Tibial nerve (tissue), 4 donors: ENCODE measurements around the gene ZNF574. TPM values are rescaled to one million over a fixed set of nuclear protein-coding genes. Genes with fewer than 3 reads are reported as not detected.
"Not testable (repeated sequence)": the region's sequence is repeated elsewhere in the genome, so short reads cannot be mapped to it uniquely, and the experiment has no call there.

Source experiments
- DNase-seq, 2 donors: peaks; one replicate each; pipeline ENCODE4 v3.0.0-alpha.2; 2019; ENCODE audit warnings: low spot score in 2 of 2
- H3K27ac ChIP-seq, 4 donors: fragments of 200-600 bp; sonication (generic) in 3 of 4; one replicate each; pipeline ENCODE4 v1.5.1; 2017 to 2019; ENCODE audit warnings: mild to moderate bottlenecking in 1 of 4
- H3K27me3 ChIP-seq, 2 donors: fragments of 200-600 bp; sonication (generic) in 1 of 2; one replicate each; pipeline versions ENCODE4 v1.5.1 to v1.6.0; 2017 to 2019
- H3K36me3 ChIP-seq, 3 donors: fragments of 200-600 bp; sonication (generic); one replicate each; pipeline ENCODE4 v1.5.1; 2018 to 2019
- H3K4me1 ChIP-seq, 4 donors: fragments of 200-600 bp; sonication (generic) in 3 of 4; one replicate each; pipeline ENCODE4 v1.5.1; 2017 to 2019
- H3K4me3 ChIP-seq, 4 donors: fragments of 200-600 bp; sonication (generic) in 3 of 4; one replicate each; pipeline ENCODE4 v1.5.1; 2017 to 2019; ENCODE audit warnings: mild to moderate bottlenecking in 1 of 4, moderate library complexity in 1 of 4
- H3K9me3 ChIP-seq, 4 donors: fragments of 200-600 bp; sonication (generic) in 3 of 4; one replicate each; pipeline ENCODE4 v1.5.1; 2017 to 2019
- EP300 ChIP-seq, 2 donors: sonication (generic); formaldehyde crosslinking; IDR thresholded peaks; one replicate each; pipeline ENCODE4 v1.6.1; 2017; ENCODE audit warnings: antibody characterized with exemption in 2 of 2, mild to moderate bottlenecking in 1 of 2
- POLR2A ChIP-seq, 2 donors: fragments of 450-650 bp; IDR thresholded peaks; one replicate each; pipeline ENCODE4 v1.6.1; 2017; ENCODE audit warnings: antibody characterized with exemption in 2 of 2, mild to moderate bottlenecking in 2 of 2, moderate library complexity in 2 of 2
- WGBS, 2 donors: methylation state at CpG; one replicate each; pipeline ENCODE4 v1.1.5; 2018; 5-methylcytosine and 5-hydroxymethylcytosine counted together
- total RNA-seq, 4 donors: library from RNA; depleted of rRNA; stranded (reverse); fragments of >200 nt; gene quantifications; one replicate each; pipeline ENCODE4 v1.1.0, GENCODE V29; 2016
- TF ChIP-seq, protein P1 (sequence below), 5 experiments: fragments of 200-600 bp in 3 of 5; fragments of 450-650 bp in 2 of 5; sonication (generic) in 3 of 5; IDR thresholded peaks; one replicate each; pipeline ENCODE4 v1.5.1; 2016 to 2019; ENCODE audit warnings: antibody characterized with exemption in 5 of 5, mild to moderate bottlenecking in 3 of 5, moderate library complexity in 2 of 5

ZNF574 gene
- total RNA-seq, 4 donors from 2014 or later, result 14.3 to 22.2 (median 17.5) TPM

DNA sequence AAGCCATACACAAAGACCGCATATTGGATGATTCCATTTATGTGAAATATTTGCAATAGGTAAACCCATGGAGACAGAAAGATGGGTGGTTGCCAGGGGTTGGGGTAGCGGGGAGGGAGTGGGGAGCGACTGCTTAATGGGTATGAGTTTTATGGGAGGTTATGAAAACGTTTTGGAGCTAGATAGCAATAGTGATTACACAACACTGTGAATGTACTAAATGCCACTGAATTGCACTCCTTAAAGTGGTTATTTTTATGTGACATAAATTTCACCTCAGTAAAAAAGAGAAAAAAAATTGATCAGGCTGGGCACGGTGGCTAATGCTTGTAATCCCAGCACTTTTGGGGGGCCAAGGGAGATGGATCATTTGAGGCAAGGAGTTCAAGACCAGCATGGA lies 42.6 kb upstream of the ZNF574 start:
- no peak overlapping the region for H3K4me3 ChIP-seq
- 51 to 63% methylated on average over 5 of the region's 5 CpGs for WGBS, 2 donors
- DNase-seq, result no peak
- H3K36me3 ChIP-seq, result peaks cover 0 to 5% (median 0%) of the 10 kb centered on the region in 3 donors
- no peak overlapping the region for H3K27ac ChIP-seq
- H3K9me3 ChIP-seq, result no peaks in the 10 kb centered on the region
- no peak for TF ChIP-seq POLR2A (IDR thresholded peaks at IDR 0.05)
- no peak for TF ChIP-seq EP300 (IDR thresholded peaks at IDR 0.05)
- TF ChIP-seq, protein P1, sequence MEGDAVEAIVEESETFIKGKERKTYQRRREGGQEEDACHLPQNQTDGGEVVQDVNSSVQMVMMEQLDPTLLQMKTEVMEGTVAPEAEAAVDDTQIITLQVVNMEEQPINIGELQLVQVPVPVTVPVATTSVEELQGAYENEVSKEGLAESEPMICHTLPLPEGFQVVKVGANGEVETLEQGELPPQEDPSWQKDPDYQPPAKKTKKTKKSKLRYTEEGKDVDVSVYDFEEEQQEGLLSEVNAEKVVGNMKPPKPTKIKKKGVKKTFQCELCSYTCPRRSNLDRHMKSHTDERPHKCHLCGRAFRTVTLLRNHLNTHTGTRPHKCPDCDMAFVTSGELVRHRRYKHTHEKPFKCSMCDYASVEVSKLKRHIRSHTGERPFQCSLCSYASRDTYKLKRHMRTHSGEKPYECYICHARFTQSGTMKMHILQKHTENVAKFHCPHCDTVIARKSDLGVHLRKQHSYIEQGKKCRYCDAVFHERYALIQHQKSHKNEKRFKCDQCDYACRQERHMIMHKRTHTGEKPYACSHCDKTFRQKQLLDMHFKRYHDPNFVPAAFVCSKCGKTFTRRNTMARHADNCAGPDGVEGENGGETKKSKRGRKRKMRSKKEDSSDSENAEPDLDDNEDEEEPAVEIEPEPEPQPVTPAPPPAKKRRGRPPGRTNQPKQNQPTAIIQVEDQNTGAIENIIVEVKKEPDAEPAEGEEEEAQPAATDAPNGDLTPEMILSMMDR (IDR thresholded peaks at IDR 0.05), result no peak
- H3K4me1 ChIP-seq, result no peaks in the 10 kb centered on the region
- no peaks in the 10 kb centered on the region for H3K27me3 ChIP-seq

DNA sequence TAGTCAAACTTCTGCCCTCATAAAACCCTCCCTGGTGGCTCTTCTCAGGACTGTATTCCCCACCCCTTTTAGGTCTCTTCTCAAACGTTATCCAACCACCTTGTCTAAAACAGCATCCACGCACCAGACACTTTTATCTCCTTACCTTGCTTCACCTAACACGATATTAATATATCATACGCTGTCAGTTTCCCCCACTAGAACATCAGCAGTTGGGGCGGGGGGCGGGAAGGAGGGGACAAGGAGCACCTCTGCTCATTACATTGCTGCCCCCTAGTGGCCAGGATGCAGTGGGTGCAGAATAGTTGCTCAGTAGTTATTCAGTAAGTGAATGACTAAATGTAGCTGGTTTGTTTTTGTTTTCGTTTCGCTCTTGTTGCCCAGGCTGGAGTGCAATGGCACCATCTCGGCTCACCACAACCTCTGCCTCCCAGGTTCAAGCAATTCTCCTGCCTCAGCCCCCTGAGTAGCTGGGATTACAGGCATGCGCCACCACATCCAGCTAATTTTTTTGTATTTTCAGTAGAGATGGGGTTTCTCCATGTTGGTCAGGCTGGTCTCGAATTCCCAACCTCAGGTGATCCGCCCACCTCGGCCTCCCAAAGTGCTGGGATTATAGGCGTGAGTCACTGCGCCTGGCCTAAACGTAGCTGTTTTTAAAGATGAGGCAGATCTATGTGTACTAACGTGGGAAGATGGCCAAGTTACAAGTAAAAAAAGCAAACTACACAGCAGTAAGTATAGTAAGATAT lies 41.1 kb upstream of the ZNF574 start:
- peak in 1 of 2 donors; percentile 11 for DNase-seq
- WGBS, 2 donors, result 47 to 53% methylated on average over 17 of the region's 17 CpGs
- not testable (repeated sequence) for H3K4me3 ChIP-seq

DNA sequence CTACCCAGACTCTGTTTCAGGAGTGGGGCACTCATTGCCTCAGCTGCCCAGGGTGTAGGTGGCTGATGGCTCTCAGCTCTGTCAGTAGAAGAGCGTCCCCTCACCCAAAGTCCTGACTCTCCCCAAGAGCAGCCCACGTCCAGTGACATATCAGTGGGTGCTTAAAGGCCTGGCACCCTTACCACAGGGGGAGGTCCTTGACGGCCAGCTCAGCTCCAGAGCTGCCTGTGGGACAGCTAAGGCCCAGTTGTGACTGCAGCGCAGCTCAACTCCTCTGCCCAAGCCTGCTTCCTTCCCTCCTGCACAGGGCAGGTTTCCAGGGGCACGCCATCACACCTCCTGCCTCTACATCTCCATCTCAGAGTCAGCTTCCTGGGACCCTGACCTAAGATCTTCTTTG lies 38.3 kb upstream of the ZNF574 start:
- TF ChIP-seq, protein P1 (IDR thresholded peaks at IDR 0.05), result no peak
- TF ChIP-seq POLR2A (IDR thresholded peaks at IDR 0.05), result no peak
- TF ChIP-seq EP300 (IDR thresholded peaks at IDR 0.05), result no peak
- no peak for DNase-seq
- Histone ChIP-seq H3K27ac (no peak overlapping the region), H3K27me3 (no peaks in the 10 kb centered on the region), H3K4me1 (no peaks in the 10 kb centered on the region), H3K36me3 (peaks cover 0 to 28% (median 0%) of the 10 kb centered on the region in 3 donors), H3K9me3 (no peaks in the 10 kb centered on the region), H3K4me3 (no peak overlapping the region)
- WGBS, 2 donors, result 92 to 100% methylated on average over 2 to 5 of the region's 5 CpGs

More for the DNA sequence above, 41.1 kb upstream of the ZNF574 start:
- not testable (repeated sequence) for H3K27ac ChIP-seq, H3K27me3 ChIP-seq, H3K4me1 ChIP-seq, H3K9me3 ChIP-seq
- peaks cover 0 to 10% (median 0%) of the 10 kb centered on the region in 3 donors for H3K36me3 ChIP-seq
- TF ChIP-seq, protein P1 (IDR thresholded peaks at IDR 0.05), result peak; percentile 41 to 74 (median 68)

DNA sequence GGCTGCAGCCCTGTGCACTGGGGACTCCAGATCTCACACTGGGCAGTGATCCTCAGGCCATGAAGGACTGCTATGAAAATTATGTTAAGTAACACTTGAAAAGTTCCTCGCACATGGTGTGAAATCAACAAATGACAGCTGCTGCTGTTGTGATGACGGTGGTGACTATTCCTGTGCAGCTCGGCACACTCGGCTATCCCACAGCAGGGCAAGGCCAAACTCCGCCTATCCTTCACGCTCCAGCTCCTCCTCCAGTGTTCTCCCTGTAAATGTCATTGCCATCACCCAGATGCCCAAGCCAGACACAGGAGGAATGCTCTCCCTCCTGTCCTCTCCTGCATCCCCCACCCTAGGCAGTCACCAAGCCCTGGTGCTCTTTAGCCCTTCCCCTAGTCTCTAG lies 37.3 kb upstream of the ZNF574 start:
- Histone ChIP-seq H3K36me3 (peaks cover 0 to 28% (median 0%) of the 10 kb centered on the region in 3 donors), H3K4me3 (no peak overlapping the region), H3K4me1 (no peaks in the 10 kb centered on the region), H3K9me3 (no peaks in the 10 kb centered on the region), H3K27ac (no peak overlapping the region), H3K27me3 (no peaks in the 10 kb centered on the region)
- DNase-seq, result no peak
- 62 to 69% methylated on average over 6 of the region's 6 CpGs for WGBS, 2 donors
- no peak for TF ChIP-seq EP300 (IDR thresholded peaks at IDR 0.05)
- no peak for TF ChIP-seq POLR2A (IDR thresholded peaks at IDR 0.05)
- TF ChIP-seq, protein P1 (IDR thresholded peaks at IDR 0.05), result no peak

DNA sequence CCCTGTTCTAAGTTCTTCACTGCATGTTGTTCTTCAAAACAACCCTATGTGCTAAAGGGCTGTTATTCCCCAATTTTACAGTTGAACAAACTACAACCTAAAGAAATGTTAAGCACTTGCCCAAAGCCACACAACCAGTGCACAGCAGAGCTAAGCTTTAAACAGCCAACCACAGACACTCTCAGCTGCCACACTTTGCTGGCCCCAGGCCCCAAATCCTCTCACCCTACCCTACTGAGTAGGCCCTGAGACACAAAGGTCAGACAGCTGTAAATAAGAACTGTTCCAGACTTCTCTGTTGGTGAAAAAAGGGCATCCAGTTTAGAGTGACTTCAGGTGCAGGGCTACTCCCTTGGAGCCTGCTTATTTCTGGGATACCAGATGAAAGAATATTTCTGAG lies 35.9 kb upstream of the ZNF574 start:
- Histone ChIP-seq H3K27me3 (no peaks in the 10 kb centered on the region), H3K36me3 (peaks cover 0 to 33% (median 0%) of the 10 kb centered on the region in 3 donors), H3K27ac (no peak overlapping the region), H3K4me3 (no peak overlapping the region), H3K9me3 (no peaks in the 10 kb centered on the region), H3K4me1 (no peaks in the 10 kb centered on the region)
- no peak for DNase-seq
- TF ChIP-seq EP300 (IDR thresholded peaks at IDR 0.05) (no peak), POLR2A (IDR thresholded peaks at IDR 0.05) (no peak)
- TF ChIP-seq, protein P1 (IDR thresholded peaks at IDR 0.05), result no peak

DNA sequence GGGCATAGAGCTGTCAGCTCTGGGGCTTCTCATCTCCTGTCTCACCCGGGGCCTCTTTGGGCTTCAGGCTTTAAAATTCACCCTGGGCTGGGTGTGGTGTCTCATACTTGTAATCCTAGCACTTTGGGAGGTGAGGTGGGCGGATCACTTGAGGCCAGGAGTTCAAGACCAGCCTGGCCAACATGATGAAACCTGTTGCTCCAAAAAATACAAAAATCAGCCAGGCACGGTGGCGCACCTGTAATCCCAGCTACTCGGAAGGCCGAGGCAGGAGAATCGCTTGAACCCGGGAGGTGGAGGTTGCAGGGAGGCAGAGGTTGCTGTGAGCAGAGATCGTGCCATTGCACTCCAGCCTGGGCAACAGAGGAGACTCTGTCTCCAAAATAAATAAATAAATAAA lies 35.5 kb upstream of the ZNF574 start:
- WGBS, 2 donors, result 84 to 90% methylated on average over 9 of the region's 9 CpGs
- H3K9me3 ChIP-seq, H3K4me3 ChIP-seq, DNase-seq, H3K27ac ChIP-seq, H3K4me1 ChIP-seq, H3K27me3 ChIP-seq: not testable (repeated sequence)
- peaks cover 0 to 38% (median 0%) of the 10 kb centered on the region in 3 donors for H3K36me3 ChIP-seq
